Stimulated activated CD8-positive, alpha-beta memory T cell treated with anti-CD3 and anti-CD28 coated beads, Interleukin-4, amount 100 ng/mL, for 4 hours (primary cell): ENCODE results near the gene MED13L.

Experiments
- DNase-seq, 2 donors: peaks; one replicate each; pipeline ENCODE4 v3.0.0-alpha.2; 2020; ENCODE audit warnings: low read depth in 2 of 2, low spot score in 1 of 2

The MED13L gene

GRCh38 chr12:116278667-116279066 lies 1.2 kb upstream of the MED13L start:
- DNase-seq = no peak

- no peak for DNase-seq
Observed at GRCh38 chr12:116278279-116278626, 760 bp upstream of the MED13L start.

GRCh38 chr12:116276652-116277466 lies 634 bp downstream of the MED13L start:
- DNase-seq = peak; percentile 30 to 38

GRCh38 chr12:116274551-116275375 lies 2.7 kb downstream of the MED13L start:
- DNase-seq = no peak

GRCh38 chr12:116273813-116274550 lies 3.5 kb downstream of the MED13L start:
- no peak for DNase-seq

GRCh38 chr12:116267948-116268347 lies 9.5 kb downstream of the MED13L start:
- DNase-seq = no peak

GRCh38 chr12:116266631-116267349 lies 10.7 kb downstream of the MED13L start:
- DNase-seq = no peak

- DNase-seq = no peak
Observed at GRCh38 chr12:116266168-116266601, 11.3 kb downstream of the MED13L start.

- no peak for DNase-seq
Observed at GRCh38 chr12:116265351-116266147, 11.9 kb downstream of the MED13L start.

GRCh38 chr12:116264525-116265070 lies 12.9 kb downstream of the MED13L start:
- DNase-seq = no peak

GRCh38 chr12:116263844-116264243 lies 13.6 kb downstream of the MED13L start:
- no peak for DNase-seq

GRCh38 chr12:116263431-116263830 lies 14.1 kb downstream of the MED13L start:
- DNase-seq = no peak

- no peak for DNase-seq
Observed at GRCh38 chr12:116262741-116263140, 14.8 kb downstream of the MED13L start.

GRCh38 chr12:116261525-116262100 lies 15.9 kb downstream of the MED13L start:
- DNase-seq = no peak

- no peak for DNase-seq
Observed at GRCh38 chr12:116259800-116260577, 17.5 kb downstream of the MED13L start.

GRCh38 chr12:116257826-116258225 lies 19.7 kb downstream of the MED13L start:
- no peak for DNase-seq

- no peak for DNase-seq
Observed at GRCh38 chr12:116257215-116257614, 20.3 kb downstream of the MED13L start.

GRCh38 chr12:116249938-116250337 lies 27.6 kb downstream of the MED13L start:
- no peak for DNase-seq

- DNase-seq = no peak
Observed at GRCh38 chr12:116248930-116249329, 28.6 kb downstream of the MED13L start.
